GM10847 (cell line): ENCODE data around the gene GRB2.

ENCODE experiments used
- POLR2A ChIP-seq: IDR thresholded peaks from 2 replicates; pipeline ENCODE4 v1.6.1; 2011; ENCODE audit not compliant: insufficient read length; ENCODE audit errors: extremely low read depth

Gene GRB2

DNA sequence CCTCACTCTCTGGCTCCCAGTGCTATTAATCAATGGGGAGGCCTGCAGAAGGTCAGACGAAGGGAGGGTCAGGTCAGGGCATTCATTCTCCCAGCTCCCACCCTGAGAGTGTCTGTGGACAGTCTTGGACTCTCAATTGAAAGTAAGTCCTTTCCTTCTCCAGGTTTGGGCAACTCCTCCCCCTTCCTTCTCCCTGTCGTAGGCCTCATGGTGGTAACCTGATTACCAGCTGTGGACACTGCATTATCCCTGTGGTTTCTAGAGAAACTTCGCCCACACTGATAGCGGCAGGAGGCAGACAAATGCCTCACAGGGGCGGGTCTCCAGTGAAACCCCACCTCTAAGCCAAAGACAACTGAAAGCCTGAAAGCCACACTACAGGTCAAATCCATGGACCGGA lies 58.6 kb downstream of the GRB2 start:
- no peak for TF ChIP-seq POLR2A

DNA sequence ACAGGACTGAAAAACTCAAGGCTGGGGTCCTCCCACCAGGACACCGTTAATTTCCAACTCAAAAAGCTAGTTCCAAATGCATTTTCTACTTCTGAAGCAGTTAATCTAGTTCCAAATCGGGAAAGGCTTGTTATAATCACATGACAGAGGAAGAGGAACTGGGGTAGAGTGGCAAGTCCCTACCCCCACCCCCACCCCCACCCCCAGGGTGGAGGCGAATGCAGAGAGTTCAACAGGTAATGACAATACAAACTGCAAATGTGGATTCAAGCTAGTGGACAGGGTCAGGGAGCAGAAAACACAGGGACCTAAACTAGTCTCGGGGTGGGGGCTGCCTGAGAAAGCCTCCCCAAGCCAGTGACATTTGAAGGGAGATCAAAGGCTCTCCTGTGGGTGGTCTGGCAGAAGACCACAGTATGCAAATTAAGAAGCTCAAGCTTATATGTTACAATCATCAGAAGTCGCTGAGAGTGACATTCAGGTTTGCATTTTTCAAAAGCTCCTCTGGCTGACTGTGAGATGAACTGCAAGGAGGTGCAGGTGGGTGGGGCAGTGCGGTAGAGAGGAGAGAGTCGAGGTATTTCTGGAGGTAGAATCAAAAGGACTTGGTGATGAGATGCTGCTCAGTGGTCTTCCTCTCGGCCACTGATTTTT lies 59.8 kb downstream of the GRB2 start:
- no peak for TF ChIP-seq POLR2A

DNA sequence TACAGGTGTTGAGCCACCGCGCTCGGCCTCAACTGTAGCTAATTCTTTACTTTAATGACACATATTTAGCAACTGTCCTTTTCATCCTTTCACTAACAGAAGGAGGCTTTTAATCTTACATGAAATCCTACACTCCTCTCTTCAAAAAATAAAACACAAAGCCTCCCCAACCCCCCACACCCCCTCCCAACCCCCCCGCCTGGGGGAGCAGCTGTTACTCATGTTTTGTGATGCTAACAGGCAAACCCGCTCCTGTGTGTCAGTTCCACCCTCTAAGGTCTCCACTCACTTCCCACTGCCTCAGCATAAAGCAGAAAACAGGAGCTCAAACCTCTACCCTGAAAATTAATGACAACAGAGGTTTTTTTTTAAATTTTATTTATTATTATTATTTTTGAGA lies 60.8 kb downstream of the GRB2 start:
- TF ChIP-seq POLR2A: no peak

DNA sequence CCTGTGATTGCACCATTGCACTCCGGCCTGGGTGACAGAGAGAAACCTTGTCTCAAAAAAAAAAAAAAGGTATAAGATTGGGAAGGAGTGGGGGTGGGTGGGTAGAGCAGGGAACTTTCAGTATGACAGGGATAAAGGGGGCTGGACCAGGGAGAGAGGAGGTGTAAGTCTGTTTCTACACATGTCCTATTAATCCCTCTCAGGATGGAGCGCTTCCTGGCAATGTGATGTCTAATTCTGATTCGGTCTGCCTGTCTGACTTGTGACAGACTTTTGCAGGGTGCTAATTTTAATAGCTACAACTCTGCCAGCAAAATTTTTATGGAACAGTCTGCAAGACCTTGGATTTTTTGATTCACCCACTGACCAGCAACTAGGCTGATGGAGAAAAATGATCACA lies 62.5 kb downstream of the GRB2 start:
- no peak for TF ChIP-seq POLR2A

DNA sequence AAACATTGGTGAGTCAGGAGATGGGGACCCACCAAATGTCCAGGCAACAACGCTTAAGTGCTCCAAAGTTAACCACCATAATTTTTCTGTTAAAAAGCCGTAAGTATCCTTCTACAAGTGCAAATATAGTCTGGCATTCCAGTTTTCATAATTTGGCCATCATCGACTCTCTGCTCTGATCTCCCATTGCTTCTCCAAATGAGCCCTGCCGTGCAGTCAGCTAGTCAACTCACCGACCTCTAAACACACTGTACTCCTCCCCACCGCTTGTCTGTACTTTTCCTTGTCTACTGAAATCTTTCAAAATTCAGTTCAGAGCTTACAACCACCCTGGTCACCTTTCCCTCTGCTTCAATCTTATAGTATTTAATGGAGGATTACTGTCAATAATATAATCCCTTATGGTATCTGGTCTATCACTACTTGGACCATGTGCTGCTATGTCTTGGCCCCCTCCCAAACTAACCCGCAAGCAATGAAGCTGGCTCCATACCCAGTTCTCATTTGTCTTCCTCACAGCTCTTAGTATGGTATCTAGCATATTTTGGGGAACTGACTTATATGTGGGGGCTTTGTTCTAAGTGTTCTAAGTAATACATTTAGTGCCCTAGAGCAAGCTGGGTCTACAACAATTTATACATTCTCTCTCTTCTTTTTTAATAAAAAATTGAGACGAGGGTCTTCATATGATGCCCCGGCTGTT lies 63.5 kb downstream of the GRB2 start:
- no peak for TF ChIP-seq POLR2A

DNA sequence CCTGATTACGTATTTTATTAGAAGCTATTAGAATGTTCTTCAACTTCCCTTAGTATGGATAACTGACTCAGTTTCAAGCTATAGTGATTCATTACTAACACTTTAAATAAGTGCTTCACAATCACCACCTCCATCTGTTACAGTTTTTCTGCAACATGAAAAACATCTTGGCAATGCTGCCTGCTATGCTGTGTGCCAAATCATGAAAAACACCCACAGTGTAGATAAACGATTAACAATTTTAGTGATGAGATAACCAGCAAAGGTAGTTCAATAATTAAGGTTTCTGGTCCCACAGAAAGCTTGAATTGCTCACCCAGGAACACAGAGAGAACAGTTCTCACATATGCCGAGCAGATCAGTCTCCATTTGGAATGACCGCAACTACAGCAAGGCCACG lies 64.8 kb downstream of the GRB2 start:
- no peak for TF ChIP-seq POLR2A

DNA sequence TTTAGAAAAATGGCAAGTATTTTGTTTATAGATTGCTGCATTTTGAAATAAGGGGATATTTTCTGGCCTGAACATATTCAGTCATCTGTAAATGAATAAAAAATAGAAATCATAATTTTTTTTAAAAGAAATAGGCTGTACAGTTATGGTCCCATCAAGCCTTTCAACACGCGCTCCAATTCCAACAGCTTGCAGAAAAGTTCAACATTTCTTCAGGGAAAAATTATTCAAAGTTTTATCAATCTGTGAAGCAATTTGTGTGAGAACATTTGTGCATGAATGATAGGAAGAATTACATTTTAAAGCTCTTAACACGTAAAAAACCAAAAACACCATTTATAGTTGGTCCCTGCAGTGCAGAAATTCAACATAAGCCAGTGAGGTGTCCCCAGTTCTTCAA lies 65.5 kb downstream of the GRB2 start:
- TF ChIP-seq POLR2A: no peak

DNA sequence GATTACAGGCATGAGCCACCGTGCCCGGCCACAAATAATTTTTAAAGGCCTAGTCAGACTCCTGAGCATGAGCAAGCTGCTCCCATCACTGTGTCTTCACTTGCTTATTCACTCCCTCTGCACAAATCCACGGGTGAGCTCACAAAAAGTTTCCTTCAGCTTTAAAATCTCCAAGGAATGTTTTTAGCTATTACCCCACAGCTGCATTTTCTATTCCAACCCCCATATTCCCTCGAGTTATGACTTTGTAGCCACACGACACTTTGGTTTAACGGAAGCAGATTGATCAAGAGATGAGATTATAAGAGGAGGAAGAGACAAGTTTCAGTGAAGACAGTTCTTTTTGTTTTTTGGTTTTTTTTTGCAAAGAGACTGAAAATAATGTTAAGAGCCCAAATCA lies 67.1 kb downstream of the GRB2 start:
- no peak for TF ChIP-seq POLR2A

DNA sequence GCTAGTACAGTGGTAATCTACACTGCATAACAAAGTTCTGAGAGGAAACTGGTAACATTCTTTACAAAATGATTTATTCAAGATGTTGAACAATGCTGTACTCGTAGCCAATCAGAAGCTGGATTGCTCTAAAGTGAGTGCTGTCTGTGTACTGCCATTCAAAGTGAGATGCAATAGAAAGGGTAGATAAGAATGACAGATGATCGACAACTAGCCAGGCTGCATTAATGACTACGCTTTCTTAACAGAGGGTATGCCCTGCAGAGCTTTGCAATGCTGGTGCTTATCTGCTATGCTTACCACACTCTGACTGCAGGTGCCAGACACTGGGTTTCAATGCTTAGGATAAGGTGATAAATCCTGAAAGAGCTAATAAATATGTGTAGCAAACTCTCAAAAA lies 70.2 kb downstream of the GRB2 start:
- no peak for TF ChIP-seq POLR2A

DNA sequence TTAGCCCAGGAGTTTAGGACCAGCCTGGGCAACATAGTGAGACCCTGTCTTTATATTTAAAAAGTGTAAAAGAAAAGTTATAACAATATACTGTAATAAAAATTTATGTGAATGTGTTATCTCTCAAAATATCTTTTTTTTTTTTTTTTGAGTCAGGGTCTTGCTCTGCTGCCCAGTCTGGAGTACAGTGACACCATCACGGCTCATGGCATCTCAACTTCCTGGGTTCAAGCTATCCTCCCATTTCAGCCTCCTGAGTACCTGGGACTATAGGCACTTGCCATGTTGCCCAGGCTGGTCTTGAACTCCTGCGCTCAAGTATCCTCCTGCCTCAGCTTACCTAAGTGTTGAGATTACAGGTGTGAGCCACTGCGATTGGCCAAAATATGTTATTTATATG lies 70.8 kb downstream of the GRB2 start:
- no peak for TF ChIP-seq POLR2A

DNA sequence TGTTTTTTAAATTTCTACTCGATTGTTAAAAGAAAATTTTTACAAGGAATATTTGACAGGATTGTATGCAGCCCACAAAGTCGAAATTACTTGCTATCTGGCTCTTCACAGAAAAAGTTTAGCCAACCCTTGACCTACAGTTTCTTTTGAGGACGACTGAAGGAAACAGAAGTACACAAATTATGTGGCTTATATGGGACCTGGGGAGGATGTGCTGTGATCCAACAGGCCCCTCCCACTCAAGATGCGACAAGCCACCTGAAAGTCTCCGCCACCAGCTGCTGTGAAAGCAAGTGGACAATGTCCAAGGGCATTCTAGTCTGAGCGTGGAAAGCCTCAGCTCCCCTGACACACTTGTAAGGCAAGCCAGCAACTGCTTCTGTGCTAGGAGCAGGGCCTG lies 73.8 kb downstream of the GRB2 start:
- TF ChIP-seq POLR2A: no peak

DNA sequence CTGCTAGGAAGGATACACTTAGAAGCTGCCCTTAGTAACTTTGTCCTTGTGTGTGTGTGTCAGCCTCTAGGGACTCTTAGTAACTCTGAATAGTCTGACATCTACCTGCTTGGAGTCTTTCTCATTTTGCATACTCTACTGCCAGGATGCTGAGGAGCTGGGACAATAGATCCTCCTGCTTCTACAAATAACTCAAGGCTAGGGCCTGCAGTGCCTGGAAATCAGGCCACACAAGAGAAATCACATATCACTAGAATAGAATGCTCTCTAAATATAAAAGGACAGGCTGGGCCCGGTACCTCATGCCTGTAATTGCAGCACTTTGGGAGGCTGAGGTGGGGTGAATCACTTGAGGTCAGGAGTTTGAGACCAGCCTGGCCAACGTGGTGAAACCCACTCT lies 77.7 kb downstream of the GRB2 start:
- TF ChIP-seq POLR2A: no peak

DNA sequence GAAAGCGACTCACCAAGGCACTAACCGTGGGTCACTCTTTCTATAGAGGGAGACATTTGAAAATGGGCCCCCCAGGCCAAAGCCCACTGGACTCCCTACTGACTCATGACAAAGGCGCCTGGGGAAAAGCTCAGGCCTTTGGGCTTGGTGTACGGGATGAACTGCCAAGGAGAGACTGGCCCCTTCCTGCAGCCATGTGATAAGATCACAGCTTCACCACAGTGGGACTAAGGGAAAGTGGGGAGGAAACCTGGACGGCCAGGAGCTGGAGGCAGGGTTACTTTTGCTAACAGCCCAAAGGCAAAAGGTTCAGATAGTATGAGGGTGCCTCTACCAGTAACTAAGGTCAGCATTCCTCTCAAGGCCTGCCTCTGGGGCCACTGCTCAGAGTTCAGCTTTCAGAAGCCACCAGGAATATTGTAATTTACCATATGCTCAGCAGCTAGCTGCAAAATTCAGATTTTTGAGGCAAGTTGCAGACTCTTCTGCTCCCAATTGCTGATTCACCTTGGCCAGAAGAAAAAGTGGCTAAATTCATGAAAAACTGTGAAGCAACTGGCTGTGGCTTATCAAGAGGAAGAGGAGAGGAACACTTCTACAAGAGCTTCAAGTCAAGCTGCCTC lies 79.1 kb downstream of the GRB2 start:
- no peak for TF ChIP-seq POLR2A

DNA sequence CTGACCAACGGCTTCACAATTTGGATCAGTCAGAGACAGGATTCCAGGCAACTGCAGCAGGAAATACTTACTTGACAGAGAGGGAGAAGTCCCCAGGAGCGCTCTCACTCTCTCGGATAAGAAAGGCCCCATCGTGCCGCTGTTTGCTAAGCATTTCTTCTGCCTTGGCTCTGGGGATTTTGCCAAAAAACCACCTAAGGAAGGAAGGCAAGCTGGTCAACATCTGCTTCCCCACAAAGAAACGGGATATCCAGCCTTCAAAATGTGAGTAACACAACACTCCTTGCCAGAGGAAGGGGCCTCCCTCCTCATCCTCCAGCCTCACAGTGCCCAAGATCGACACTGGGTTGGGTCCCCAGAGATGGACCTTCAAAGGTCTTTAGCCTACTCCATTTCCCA lies 79.7 kb downstream of the GRB2 start:
- TF ChIP-seq POLR2A: no peak

DNA sequence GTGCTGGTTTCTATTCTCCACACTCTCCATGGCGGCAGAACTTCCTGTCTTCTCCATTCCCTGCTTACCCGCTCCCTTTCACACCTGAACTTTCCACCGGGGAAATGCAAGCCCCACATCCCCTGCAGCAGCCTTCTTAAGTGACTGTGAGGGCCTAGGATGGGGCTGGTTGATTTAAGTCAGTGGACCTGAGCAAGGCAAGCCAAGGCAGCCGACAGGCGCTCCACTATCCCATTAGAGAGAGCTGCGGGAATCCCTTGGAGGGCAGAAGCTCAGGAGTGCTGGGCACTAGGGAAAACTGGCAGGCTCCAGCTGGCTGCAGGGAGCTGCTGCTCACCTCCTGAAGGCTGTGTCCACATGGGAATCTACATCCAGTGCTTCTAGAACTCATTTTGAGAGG lies 80.1 kb downstream of the GRB2 start:
- no peak for TF ChIP-seq POLR2A

DNA sequence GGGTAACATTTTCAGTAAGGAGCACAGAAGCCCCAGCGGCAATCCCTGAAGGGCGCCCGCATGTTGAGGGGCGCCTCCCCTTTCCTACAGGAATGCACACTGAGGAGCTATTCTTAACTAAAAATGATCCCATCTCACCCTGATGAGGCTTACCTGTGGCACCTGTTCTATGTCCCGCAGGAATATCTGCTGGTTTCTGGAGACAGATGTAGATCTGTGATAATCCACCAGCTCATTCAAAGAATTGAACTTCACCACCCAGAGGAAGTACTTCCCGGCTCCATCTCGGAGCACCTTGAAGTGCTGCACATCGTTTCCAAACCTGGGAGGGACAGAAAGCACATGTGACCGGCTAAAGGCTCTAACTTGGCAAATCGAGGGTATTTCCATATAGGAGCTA lies 84.0 kb downstream of the GRB2 start:
- no peak for TF ChIP-seq POLR2A

DNA sequence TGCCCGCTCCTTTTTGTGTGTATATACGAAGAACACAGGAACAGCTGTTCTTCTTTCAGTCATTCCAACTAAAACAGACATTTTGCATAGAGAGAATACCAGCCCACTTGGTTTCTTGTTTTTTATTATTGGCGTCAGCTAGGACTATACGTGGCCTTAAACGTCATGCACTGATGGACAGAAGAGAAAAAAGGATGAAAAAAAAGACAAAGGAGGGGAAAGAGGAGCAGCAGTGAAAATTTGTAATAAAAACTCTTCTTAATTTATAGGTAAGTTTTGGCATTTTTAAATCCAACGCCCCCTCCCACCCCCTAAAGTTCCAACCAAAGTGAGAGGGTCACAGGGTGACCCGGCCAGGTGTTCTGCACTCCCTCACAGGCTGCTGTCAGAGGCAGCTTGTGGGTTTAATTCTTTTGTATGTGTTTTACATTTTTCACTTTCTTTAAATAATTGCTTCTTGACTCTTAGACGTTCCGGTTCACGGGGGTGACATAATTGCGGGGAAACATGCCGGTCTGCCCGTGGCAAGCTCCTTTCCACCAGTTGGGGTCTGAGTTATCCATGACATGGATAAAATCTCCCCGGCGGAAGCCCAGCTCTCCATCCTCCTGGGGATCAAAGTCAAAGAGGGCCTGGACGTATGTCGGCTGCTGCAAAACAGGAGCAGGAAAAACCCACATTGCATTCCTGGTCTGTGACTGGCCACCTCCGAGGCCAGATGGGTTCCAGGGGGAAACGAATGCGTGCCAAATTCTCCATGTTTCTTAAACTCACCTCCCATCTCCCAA lies 85.4 kb downstream of the GRB2 start:
- TF ChIP-seq POLR2A: no peak
